HG03159 (cell line): ENCODE measurements around the gene DHX32.

Experiments
- ATAC-seq: cut with Tn5 transposase; IDR thresholded peaks from one replicate; pipeline ENCODE4 v1.9.1; 2021; ENCODE audit warnings: mild to moderate bottlenecking, moderate library complexity; ENCODE audit not compliant: unreplicated experiment

The DHX32 gene

DNA sequence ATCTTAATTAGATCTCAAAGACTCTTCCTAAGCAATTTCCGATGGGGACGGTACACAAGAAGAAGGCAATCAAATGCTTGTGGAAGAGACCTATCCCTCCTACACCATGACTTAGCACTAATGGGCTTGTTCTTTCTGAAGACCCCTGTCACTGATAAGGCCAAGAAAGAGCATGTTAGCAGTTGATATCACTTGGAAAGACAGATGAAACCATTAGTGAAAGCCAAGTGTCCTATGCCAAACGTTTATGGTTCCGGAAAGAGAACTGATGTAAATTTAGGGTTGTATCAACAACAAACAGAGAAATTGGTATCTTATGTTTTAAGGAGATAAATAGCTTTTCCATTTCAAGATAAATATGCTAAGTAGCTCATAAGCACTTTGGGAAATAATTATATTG lies 64.5 kb downstream of the DHX32 start:
- ATAC-seq = no peak

DNA sequence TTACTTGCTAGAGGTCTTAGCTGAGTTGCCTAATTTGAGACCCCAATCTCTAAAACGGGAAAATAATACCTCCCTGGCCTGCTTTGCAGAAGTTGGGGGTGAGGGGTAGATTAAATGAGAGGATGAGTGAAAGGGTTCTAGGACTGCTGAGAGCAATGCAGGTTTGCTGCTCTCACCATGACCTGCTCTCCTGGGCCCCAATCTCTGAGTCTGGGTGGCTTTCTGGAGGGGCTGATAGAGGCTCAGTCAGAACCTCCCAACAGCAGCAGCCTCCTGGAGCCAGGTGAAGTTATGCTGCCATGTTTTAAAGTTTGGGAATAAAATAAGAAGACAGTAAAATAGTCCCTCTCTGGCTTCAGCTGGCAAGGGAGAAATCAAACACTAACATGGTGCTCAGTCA lies 65.3 kb downstream of the DHX32 start:
- no peak for ATAC-seq

DNA sequence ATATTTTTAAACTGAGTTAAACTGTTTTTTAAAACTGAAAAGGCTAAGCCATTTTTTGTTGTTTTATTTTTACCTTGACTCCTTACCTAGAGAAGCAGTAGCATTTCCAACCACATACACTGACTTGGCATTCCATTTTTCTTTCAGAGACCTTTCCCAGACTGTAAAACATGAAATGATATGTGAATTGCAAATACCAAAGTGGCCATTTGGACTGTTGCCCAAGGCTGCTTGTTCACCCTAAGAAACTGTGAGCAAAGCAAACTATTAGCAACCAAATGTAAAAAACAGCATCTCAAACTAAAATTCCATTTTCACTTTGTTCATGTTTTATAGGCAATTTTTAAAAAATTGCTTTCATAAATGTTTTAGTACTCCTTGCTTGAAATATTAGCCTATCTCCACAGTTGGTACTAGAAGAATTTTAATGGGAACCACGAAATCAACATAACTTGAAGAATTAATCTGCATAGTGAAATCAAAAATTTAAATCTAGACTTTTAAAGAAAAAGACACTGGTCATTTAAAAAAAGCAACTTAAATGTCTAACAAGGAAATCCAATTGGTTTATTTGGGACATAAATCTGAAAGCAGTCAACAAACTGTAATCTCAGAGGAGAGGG lies 68.9 kb downstream of the DHX32 start:
- no peak for ATAC-seq

DNA sequence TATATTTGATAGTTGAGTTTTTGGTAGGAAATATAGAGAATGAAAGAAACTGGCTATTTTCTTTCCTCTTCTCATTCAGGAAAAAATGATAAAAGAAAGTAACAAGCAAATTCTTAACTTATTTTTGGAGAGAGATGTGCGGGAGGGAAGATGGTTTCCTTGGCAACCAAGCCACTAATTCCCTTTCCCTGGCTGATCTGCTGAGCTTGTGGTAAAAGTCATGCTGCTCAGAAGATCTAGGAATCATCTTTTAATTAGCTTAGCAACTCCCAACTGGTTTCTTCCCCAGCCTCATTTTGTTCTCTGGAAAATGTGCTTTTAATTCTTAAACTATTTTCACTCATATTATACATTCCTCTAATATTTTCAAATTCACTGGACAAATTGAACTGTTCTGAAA lies 69.8 kb downstream of the DHX32 start:
- ATAC-seq = no peak

DNA sequence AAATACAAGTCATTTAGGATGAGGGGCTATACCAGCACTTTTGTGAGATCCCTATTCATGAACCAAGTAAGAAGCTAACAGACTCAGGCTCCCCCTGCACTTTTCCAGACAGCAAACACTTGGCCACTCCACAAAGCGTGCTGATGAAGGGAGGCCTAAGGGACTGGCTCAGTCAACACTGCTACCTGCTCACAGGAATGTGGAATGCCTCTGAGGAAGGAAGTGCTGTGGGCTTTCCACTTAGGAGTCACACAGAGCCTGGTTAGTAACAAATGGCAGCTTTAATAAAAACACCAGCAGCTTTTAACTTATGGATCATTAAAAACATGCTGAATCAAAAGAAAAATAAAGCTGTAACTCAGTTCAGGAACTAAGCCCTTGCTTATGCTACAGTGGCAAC lies 73.0 kb downstream of the DHX32 start:
- ATAC-seq = no peak

DNA sequence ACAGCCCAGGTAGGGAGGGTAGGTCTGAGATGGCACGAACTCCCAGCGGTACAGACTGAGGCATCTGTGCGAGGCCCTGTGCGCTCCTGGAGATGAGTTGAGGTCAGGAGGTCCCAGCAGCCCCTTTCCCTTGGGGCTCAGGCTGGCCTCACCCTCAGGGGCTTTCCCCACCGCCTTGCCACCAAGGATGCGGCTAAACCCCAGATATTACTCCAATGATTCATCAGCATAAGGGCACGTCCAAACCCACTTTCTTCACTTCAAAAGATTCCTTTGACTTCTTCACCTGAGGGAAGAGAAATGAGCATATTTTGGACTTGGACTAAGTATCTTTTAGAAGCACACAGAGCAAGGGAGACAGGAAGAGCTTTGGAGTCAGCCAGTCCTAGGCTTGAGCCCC lies 78.4 kb downstream of the DHX32 start:
- ATAC-seq = no peak

DNA sequence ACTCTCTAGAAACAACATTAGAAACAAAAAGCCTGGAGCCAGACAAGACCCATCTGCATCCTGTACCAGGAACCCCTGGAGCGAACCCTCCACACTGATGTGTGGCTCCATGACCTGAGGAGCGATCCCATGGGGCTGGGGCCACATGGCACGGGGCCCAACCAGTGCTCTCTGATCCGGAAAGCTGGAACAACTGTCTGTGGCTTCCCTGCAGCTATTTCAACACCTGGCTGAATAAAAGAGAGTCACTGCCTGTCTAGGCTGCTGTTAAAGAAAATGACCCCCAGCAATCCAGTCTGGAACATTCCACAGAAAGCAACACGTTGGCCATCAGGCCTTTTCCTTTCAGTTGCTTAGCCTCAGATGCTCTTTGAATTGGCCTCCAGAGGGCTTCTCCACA lies 79.0 kb downstream of the DHX32 start:
- ATAC-seq = no peak

DNA sequence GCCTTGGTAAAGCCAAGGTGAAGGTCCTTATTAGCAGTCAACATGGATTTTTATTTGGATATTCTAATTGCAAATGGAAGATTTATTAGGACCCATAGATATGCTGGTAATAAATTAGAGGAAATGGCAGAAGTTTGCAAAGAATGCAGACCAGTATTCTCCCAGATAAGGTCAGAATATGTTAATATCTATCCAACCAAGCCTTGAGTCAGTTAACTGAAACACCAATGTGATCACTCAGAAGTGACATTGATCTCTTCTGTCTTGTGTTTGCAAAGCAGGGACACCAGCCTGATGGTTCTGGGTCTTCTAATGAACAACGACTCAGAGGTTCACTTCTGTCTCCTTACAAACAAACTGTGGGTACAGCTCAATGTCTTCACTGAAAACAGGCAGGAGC lies 79.5 kb downstream of the DHX32 start:
- no peak for ATAC-seq

DNA sequence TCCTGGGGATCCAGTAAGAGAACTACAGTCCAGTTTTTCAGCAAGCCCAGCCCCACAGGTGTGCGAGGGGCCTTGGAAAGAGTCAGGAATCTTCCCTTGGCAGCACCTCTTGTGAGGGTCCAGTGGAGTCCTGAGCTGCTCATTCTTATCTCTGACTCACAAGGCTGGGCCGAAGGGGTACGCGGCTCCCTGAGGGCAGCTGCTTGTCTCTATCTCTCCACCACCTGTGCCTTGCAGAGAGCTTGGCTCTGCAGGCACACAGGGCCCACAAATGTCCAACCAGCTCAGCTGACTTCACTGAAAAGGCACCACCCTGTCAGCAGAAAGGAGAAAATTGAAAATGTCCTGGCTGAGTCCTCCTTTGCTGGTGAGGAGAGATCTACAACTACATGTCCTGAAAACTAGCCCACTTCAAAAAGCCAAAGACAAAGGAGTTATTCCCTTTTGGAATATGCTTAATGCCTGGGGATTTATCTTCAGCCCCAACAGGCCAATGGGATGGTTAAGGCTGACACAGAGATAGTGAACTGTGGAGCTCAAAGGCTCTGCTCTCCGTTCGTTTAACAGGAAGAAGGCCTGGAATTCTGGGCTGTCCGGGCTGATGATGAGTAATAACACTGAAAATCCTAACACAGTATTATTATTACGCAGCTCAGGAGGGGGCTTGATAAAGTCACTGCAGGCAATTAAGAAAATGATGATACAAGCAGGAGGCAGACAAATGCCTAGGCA lies 81.5 kb downstream of the DHX32 start:
- ATAC-seq = no peak

DNA sequence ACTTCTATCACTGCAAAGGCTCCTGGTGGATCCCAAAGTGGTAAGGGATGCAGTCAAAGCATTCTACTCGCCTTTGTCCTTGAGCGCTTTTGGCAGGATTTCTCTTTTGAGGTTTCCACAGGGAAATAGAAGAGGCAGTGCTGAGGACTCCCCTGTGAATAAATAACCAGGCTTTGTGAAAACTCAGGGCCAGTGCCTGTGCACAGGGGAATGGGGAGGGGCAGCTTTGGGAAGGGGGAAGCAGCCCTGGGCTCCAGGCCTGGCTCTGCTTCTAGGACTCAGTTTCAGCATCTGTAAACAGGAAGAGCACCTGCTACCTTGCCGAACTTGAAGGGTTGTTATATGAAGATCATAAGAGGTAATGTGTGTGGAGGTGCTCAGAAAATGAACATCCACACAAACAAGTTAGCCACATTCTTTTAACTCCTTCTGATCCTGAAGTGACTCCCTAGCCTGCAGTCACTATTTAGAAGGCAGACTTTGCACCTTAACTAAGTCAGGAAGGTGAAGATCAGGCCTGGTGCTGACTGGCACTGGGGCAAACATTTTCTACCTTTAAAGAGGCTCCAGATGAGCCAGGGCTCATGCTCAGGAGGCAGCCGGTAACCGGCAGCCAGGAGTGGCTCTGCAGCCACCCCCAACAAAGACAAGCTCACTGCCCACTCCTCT lies 83.0 kb downstream of the DHX32 start:
- ATAC-seq = no peak

DNA sequence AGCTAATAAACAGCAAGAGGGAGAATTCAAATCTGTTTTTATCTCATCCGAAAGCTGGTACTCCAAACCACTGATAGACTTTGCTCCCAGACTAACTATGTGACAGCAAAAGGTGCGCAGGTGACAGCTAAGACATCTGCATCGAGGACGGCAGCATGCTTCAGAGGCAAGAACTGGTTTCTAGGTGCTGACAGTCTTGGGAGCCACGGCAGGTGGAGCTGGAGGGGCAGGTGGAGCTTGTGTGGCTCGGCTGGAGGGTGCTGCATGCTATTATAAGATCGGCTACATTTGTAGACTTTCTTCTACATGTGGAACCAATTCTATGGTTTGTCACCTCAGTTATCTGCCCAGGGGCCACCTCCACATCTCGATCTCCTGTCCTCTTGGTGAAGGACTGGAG lies 83.7 kb downstream of the DHX32 start:
- ATAC-seq = no peak

DNA sequence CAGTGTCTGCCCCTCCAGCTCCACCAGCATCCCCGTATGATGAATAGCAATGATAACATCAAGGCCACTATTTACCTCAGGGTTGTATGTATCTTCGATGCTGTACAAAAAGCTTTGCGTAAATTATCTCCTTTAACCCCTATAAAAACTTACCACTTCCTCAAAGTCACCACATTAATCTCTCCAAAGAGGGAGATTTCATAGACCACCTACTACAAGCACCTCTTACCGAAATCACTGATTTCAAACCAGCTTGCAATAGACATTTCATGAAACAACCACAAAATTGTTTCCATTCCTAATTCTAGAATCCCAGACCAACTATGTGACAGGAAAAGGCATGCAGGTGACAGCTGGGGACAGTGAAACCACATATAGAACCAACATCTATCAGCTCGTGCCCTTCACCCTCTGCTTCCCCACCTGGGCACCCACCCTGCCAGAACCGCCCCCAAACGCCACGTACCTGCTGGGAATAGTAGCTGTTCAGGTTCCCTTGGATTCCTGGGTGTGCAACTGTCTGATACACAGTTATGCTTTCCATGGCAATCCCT lies 85.4 kb downstream of the DHX32 start:
- ATAC-seq = no peak

DNA sequence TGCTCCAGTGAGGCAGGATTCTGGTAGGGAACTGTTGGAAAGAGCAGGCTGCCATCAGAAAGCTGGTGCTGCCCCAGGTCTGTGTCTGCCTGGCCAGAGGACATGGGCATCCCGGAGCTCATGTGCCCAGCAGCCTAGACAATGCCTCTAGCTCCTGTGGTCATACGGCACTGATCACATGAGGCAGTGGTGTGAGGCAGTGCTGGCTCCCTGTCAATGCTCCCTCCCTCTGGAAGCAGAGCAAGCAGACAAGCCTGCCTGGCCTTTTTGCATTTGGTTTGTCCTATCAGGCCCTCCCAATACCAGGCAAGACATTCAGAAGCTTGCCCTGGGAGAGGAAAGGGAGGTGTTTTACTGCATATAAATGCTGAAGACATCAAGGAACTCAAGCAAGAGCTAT lies 86.0 kb downstream of the DHX32 start:
- no peak for ATAC-seq

DNA sequence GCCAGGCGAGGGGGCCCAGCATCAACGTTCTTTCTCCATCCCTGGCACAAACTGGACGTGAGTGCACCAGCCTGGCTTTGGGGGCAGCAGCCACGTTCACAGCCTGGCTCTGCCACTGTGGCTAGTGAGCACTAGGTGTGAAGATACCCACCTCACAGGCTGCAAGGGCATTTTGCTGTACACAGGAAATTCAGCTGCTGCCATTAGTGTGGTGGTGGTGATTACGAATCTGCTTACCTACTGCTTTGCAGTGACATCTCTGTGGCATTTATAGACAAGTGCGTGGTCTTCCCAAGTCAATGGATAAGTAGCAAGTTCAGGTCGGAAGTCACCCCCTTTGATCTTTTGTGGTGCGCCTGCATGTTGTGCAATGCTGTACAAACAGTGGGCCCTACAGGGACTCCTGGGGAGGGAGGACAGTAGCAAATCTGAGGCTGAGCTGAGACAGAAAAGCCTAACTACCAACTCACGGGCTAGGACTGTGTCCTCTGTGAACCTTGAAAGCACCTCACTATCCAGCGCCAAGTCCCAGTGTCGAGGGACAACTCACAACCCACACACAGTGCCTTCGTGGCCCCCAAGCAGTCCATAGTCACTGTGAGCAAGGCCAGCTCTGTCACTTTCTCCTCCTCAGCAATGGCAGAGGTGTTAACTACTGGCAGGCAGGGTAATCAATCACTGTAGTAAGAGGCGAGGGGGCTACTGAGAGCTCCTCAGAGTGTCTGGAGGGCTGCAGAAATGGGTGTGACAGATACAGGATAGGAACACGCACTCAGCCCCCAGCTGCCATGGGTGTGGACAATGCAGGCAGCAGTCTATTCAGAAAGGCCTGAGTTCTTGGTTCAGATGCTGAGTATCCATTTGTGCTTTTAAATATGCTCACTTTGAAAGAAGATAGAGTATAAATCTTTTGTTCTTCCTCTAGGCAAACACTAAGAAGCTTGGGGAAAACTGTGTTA lies 88.5 kb downstream of the DHX32 start:
- ATAC-seq = no peak

DNA sequence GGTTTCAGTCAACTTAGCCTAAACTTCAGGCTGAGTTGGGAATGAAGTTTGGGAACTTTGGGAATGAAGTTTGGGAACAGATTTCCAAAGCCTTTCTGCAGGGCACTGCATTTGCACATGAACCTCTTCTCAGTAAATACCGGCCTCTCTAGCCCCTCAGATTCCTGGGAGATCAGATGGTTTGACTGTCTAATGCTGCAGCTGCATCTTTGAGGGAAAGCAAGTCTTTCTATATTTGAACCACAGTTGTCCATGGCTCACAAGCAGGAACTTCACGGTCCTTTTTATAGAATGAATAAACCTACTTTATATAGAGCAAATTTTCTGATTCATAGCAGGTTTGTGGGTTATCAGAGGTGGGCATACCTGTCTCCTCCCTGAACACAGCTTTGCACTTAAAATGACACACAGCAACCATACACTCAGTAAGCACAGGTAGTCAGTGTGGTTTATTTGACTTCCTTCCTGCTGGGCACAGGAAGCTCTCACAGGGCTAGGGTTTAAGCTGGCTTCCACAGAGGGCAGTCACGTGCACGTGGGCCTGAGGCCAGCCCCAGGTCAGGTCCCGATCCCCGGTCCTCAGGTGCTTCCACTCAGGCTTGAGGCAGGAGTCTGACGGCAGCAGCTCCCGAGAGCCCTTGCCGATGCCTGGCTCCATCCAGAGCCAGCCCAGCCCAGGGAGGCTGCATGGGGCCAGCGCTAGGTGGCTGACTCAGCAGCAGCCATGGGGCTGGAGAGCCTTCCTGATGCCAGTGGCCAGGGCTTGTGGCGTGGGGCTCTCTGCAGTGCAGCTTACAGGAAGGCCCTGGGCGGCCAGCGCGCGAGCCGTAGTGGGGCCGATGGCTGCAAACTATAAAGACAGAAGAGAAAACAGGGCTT lies 92.7 kb downstream of the DHX32 start:
- no peak for ATAC-seq
